Rectal smooth muscle tissue (tissue), 1 donor: ENCODE data around the gene STAG2.

Experiments
- H3K27ac ChIP-seq: one replicate; pipeline ENCODE4 v1.7.0; 2013; ENCODE audit warnings: low read depth, low read length, inconsistent platforms
- H3K27me3 ChIP-seq: one replicate; pipeline ENCODE4 v1.7.0; 2013; ENCODE audit warnings: low read length; ENCODE audit not compliant: control insufficient read depth, insufficient read depth
- H3K36me3 ChIP-seq: one replicate; pipeline ENCODE4 v1.7.0; 2013; ENCODE audit warnings: low read length; ENCODE audit not compliant: control insufficient read depth, insufficient read depth
- H3K4me1 ChIP-seq: one replicate; pipeline ENCODE4 v1.7.0; 2013; ENCODE audit warnings: low read length; ENCODE audit not compliant: control insufficient read depth, insufficient read depth
- H3K4me3 ChIP-seq: one replicate; pipeline ENCODE4 v1.7.0; 2013; ENCODE audit warnings: low read length
- H3K9ac ChIP-seq: one replicate; pipeline ENCODE4 v1.7.0; 2013; ENCODE audit warnings: low read length

Gene STAG2

GRCh38 chrX:123986377-123986776 is 24.9 kb downstream of the STAG2 start:
- Histone ChIP-seq H3K36me3 (no peaks in the 10 kb centered on the region), H3K9ac (no peak overlapping the region), H3K4me3 (no peak overlapping the region), H3K27me3 (no peaks in the 10 kb centered on the region), H3K27ac (no peak overlapping the region), H3K4me1 (no peaks in the 10 kb centered on the region)

- Histone ChIP-seq H3K9ac (no peak overlapping the region), H3K27me3 (no peaks in the 10 kb centered on the region), H3K27ac (no peak overlapping the region), H3K4me1 (no peaks in the 10 kb centered on the region), H3K36me3 (no peaks in the 10 kb centered on the region), H3K4me3 (no peak overlapping the region)
Measured at GRCh38 chrX:123988423-123989111, 27.1 kb downstream of the STAG2 start.

GRCh38 chrX:123989235-123989634 is 27.7 kb downstream of the STAG2 start:
- Histone ChIP-seq H3K9ac (no peak overlapping the region), H3K4me1 (no peaks in the 10 kb centered on the region), H3K27me3 (no peaks in the 10 kb centered on the region), H3K36me3 (no peaks in the 10 kb centered on the region), H3K4me3 (no peak overlapping the region), H3K27ac (no peak overlapping the region)

- Histone ChIP-seq H3K27me3 (no peaks in the 10 kb centered on the region), H3K4me3 (no peak overlapping the region), H3K36me3 (no peaks in the 10 kb centered on the region), H3K4me1 (peaks cover 4% of the 10 kb centered on the region), H3K9ac (no peak overlapping the region), H3K27ac (no peak overlapping the region)
Measured at GRCh38 chrX:123990169-123990568, 28.7 kb downstream of the STAG2 start.

GRCh38 chrX:123990602-123991001 is 29.1 kb downstream of the STAG2 start:
- Histone ChIP-seq H3K27me3 (no peaks in the 10 kb centered on the region), H3K36me3 (no peaks in the 10 kb centered on the region), H3K27ac (no peak overlapping the region), H3K9ac (no peak overlapping the region), H3K4me3 (no peak overlapping the region), H3K4me1 (peaks cover 4% of the 10 kb centered on the region)

- Histone ChIP-seq H3K4me1 (peaks cover 4% of the 10 kb centered on the region), H3K36me3 (no peaks in the 10 kb centered on the region), H3K27ac (no peak overlapping the region), H3K27me3 (no peaks in the 10 kb centered on the region), H3K4me3 (no peak overlapping the region), H3K9ac (no peak overlapping the region)
Measured at GRCh38 chrX:123993326-123993725, 31.8 kb downstream of the STAG2 start.

- Histone ChIP-seq H3K4me1 (peaks cover 4% of the 10 kb centered on the region), H3K27ac (no peak overlapping the region), H3K9ac (no peak overlapping the region), H3K4me3 (no peak overlapping the region), H3K36me3 (no peaks in the 10 kb centered on the region), H3K27me3 (no peaks in the 10 kb centered on the region)
Measured at GRCh38 chrX:123993904-123994635, 32.6 kb downstream of the STAG2 start.

- Histone ChIP-seq H3K27ac (no peak overlapping the region), H3K36me3 (no peaks in the 10 kb centered on the region), H3K4me3 (no peak overlapping the region), H3K4me1 (peaks cover 4% of the 10 kb centered on the region), H3K9ac (no peak overlapping the region), H3K27me3 (no peaks in the 10 kb centered on the region)
Measured at GRCh38 chrX:123994730-123995129, 33.2 kb downstream of the STAG2 start.

GRCh38 chrX:124001581-124001980 is 40.1 kb downstream of the STAG2 start:
- Histone ChIP-seq H3K27me3 (no peaks in the 10 kb centered on the region), H3K9ac (no peak overlapping the region)

GRCh38 chrX:124005228-124005627 is 43.7 kb downstream of the STAG2 start:
- no peak overlapping the region for H3K27ac ChIP-seq
- no peak overlapping the region for H3K4me3 ChIP-seq
- H3K27me3 ChIP-seq, result no peaks in the 10 kb centered on the region
- no peaks in the 10 kb centered on the region for H3K4me1 ChIP-seq
- no peaks in the 10 kb centered on the region for H3K36me3 ChIP-seq
- H3K9ac ChIP-seq, result no peak overlapping the region

More at GRCh38 chrX:124001581-124001980, 40.1 kb downstream of the STAG2 start:
- no peak overlapping the region for H3K27ac ChIP-seq
- no peak overlapping the region for H3K4me3 ChIP-seq
- no peaks in the 10 kb centered on the region for H3K4me1 ChIP-seq
- H3K36me3 ChIP-seq, result no peaks in the 10 kb centered on the region

GRCh38 chrX:124010157-124010556 is 48.7 kb downstream of the STAG2 start:
- no peaks in the 10 kb centered on the region for H3K4me1 ChIP-seq
- no peak overlapping the region for H3K9ac ChIP-seq
- peaks cover 1% of the 10 kb centered on the region for H3K27me3 ChIP-seq
- no peak overlapping the region for H3K4me3 ChIP-seq
- no peak overlapping the region for H3K27ac ChIP-seq
- no peaks in the 10 kb centered on the region for H3K36me3 ChIP-seq

GRCh38 chrX:124010566-124010965 is 49.1 kb downstream of the STAG2 start:
- Histone ChIP-seq H3K4me1 (no peaks in the 10 kb centered on the region), H3K36me3 (no peaks in the 10 kb centered on the region), H3K27ac (no peak overlapping the region), H3K4me3 (no peak overlapping the region), H3K27me3 (peaks cover 1% of the 10 kb centered on the region), H3K9ac (no peak overlapping the region)

GRCh38 chrX:124015721-124016120 is 54.2 kb downstream of the STAG2 start:
- Histone ChIP-seq H3K36me3 (no peaks in the 10 kb centered on the region), H3K27me3 (peaks cover 1% of the 10 kb centered on the region), H3K4me3 (no peak overlapping the region), H3K4me1 (no peaks in the 10 kb centered on the region), H3K27ac (no peak overlapping the region), H3K9ac (no peak overlapping the region)
